Lower lobe of right lung (tissue), 2 donors: ENCODE measurements around the gene BEND6. TPM values are rescaled to one million over a fixed set of nuclear protein-coding genes. Genes with fewer than 3 reads are reported as not detected.

Experiments used
- ATAC-seq, 2 donors: fragments of 200-7000 bp; cut with Tn5 transposase; one replicate each; pipeline ENCODE4 v1.9.1; 2020 to 2022; ENCODE audit warnings: mild to moderate bottlenecking in 2 of 2, moderate library complexity in 2 of 2
- DNase-seq: peaks from one replicate; pipeline ENCODE4 v3.0.0-alpha.2; 2020
- H3K27ac ChIP-seq: fragments of 200-600 bp; one replicate; pipeline ENCODE4 v1.8.0; 2022
- H3K27me3 ChIP-seq: fragments of 200-600 bp; one replicate; pipeline ENCODE4 v1.8.0; 2022; ENCODE audit warnings: low read depth
- H3K36me3 ChIP-seq: fragments of 200-600 bp; one replicate; pipeline ENCODE4 v1.8.0; 2022; ENCODE audit warnings: mild to moderate bottlenecking
- H3K4me1 ChIP-seq: fragments of 200-600 bp; one replicate; pipeline ENCODE4 v1.8.0; 2022
- H3K4me3 ChIP-seq: fragments of 200-600 bp; one replicate; pipeline ENCODE4 v1.8.0; 2022; ENCODE audit warnings: mild to moderate bottlenecking
- H3K9me3 ChIP-seq: fragments of 200-600 bp; one replicate; pipeline ENCODE4 v1.8.0; 2022
- CTCF ChIP-seq: fragments of 200-600 bp; IDR thresholded peaks from one replicate; pipeline ENCODE4 v1.8.0; 2022; ENCODE audit warnings: antibody characterized with exemption, mild to moderate bottlenecking
- intact Hi-C: fragments of 100-400 bp; cut with DNase I; formaldehyde crosslinking; loops from one replicate; pipeline ENCODE4 v1.11.0; 2022
- total RNA-seq: library from RNA; stranded (reverse); fragmentation: NEBNext Ultra II Directional; extraction: Animal tissue kit (Norgen Biotek cat#: 25700); gene quantifications from one replicate; pipeline ENCODE4 v1.2.1, GENCODE V29; 2021
- donor health status: DM: no; HTN: yes; CAD: no; lungs with severe emphysema.

Gene BEND6
- total RNA-seq, 1 donor from 2014 or later, result 0.32 TPM

- peaks cover 7% of the 10 kb centered on the region for H3K9me3 ChIP-seq
- H3K27ac ChIP-seq, result no peak overlapping the region
- intact Hi-C loops, result no loop called here
- TF ChIP-seq CTCF, result no peak
- no peaks in the 10 kb centered on the region for H3K27me3 ChIP-seq
- H3K4me1 ChIP-seq, result no peaks in the 10 kb centered on the region
- no peak for ATAC-seq
- DNase-seq, result no peak
- no peak overlapping the region for H3K4me3 ChIP-seq
- no peaks in the 10 kb centered on the region for H3K36me3 ChIP-seq
Observed at GRCh38 chr6:57024775-57025174, 69.9 kb downstream of the BEND6 start.

GRCh38 chr6:57026001-57026400 lies 71.1 kb downstream of the BEND6 start:
- H3K4me3 ChIP-seq, result no peak overlapping the region
- H3K27ac ChIP-seq, result no peak overlapping the region
- no peak for TF ChIP-seq CTCF
- H3K27me3 ChIP-seq, result no peaks in the 10 kb centered on the region
- H3K9me3 ChIP-seq, result peaks cover 7% of the 10 kb centered on the region
- no peaks in the 10 kb centered on the region for H3K36me3 ChIP-seq
- no peak for DNase-seq
- no peaks in the 10 kb centered on the region for H3K4me1 ChIP-seq
- intact Hi-C loops, result no loop called here
- no peak for ATAC-seq

GRCh38 chr6:57027301-57027700 lies 72.4 kb downstream of the BEND6 start:
- intact Hi-C loops, result no loop called here
- no peak for TF ChIP-seq CTCF
- Histone ChIP-seq H3K27ac (no peak overlapping the region), H3K9me3 (peaks cover 7% of the 10 kb centered on the region), H3K36me3 (no peaks in the 10 kb centered on the region), H3K4me1 (no peaks in the 10 kb centered on the region), H3K27me3 (no peaks in the 10 kb centered on the region), H3K4me3 (no peak overlapping the region)
- DNase-seq (no peak), ATAC-seq (no peak)

- Histone ChIP-seq H3K36me3 (no peaks in the 10 kb centered on the region), H3K4me3 (no peak overlapping the region), H3K4me1 (no peaks in the 10 kb centered on the region), H3K9me3 (peaks cover 6% of the 10 kb centered on the region), H3K27ac (no peak overlapping the region), H3K27me3 (no peaks in the 10 kb centered on the region)
- DNase-seq (no peak), ATAC-seq (no peak)
- intact Hi-C loops, result no loop called here
- no peak for TF ChIP-seq CTCF
Observed at GRCh38 chr6:57029213-57029612, 74.3 kb downstream of the BEND6 start.

- Histone ChIP-seq H3K9me3 (no peaks in the 10 kb centered on the region), H3K27me3 (no peaks in the 10 kb centered on the region), H3K4me3 (no peak overlapping the region), H3K4me1 (no peaks in the 10 kb centered on the region), H3K27ac (no peak overlapping the region), H3K36me3 (no peaks in the 10 kb centered on the region)
- DNase-seq (no peak), ATAC-seq (no peak)
- intact Hi-C loops, result no loop called here
- TF ChIP-seq CTCF, result no peak
Observed at GRCh38 chr6:57033228-57033627, 78.3 kb downstream of the BEND6 start.

- Histone ChIP-seq H3K27me3 (no peaks in the 10 kb centered on the region), H3K4me3 (no peak overlapping the region), H3K36me3 (no peaks in the 10 kb centered on the region), H3K9me3 (no peaks in the 10 kb centered on the region), H3K4me1 (no peaks in the 10 kb centered on the region), H3K27ac (no peak overlapping the region)
- no peak for ATAC-seq
- no peak for DNase-seq
- no peak for TF ChIP-seq CTCF
- intact Hi-C loops, result no loop called here
Observed at GRCh38 chr6:57035549-57035948, 80.6 kb downstream of the BEND6 start.
